GM18519 (cell line): ENCODE data around the gene IL1RN.

Experiments used
- ATAC-seq: cut with Tn5 transposase; IDR thresholded peaks from one replicate; pipeline ENCODE4 v1.9.1; 2021; ENCODE audit warnings: mild to moderate bottlenecking, moderate library complexity; ENCODE audit not compliant: unreplicated experiment, low FRiP score

IL1RN gene

DNA sequence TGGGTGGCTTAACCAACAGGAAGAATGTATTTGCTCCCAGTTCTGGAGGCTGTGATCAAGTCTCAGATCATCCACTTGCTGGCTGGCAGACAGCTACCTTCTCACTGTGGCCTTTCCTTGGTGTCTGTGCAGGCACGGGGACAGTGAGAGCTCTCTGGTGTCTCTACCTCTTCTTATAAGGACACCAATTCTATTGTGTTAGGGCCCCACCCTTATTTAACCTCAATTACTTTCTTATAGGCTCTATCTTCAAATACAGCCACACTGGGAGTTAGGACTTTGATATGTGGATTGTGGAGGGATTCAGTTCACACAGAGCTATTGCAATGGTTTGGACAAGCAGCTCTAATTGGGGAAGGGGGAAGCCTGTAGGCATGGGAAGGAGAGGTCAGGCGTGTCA is 25.3 kb upstream of the IL1RN start:
- no peak for ATAC-seq

GRCh38 chr2:113103277-113103676 is 24.1 kb upstream of the IL1RN start:
- no peak for ATAC-seq

GRCh38 chr2:113104054-113104611 is 23.3 kb upstream of the IL1RN start:
- ATAC-seq = no peak

GRCh38 chr2:113105047-113105785 is 22.2 kb upstream of the IL1RN start:
- no peak for ATAC-seq

- no peak for ATAC-seq
Observed at GRCh38 chr2:113111121-113111520, 16.3 kb upstream of the IL1RN start.

DNA sequence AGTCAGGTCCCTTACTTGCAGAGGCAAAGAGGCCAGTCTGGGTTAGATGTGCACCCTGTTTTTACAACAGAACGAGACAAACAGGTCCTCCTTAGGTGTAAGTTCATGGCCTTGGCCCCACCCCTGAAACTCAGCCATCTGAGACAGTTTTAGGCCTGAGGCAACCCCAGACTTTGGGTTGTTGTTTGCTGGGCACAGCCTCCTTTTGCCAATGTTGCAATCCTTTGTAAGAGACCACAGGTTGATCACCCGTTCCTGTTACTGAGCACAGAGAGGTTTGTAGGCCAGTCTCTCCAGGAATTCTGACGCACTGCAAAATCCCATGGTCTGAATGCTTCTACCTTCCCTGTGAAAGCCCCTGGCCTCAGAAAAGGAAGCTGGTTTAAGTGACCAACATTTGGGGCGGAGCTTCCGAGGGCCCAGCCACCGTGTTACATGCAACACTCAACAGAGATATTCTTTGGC is 15.5 kb upstream of the IL1RN start:
- no peak for ATAC-seq

DNA sequence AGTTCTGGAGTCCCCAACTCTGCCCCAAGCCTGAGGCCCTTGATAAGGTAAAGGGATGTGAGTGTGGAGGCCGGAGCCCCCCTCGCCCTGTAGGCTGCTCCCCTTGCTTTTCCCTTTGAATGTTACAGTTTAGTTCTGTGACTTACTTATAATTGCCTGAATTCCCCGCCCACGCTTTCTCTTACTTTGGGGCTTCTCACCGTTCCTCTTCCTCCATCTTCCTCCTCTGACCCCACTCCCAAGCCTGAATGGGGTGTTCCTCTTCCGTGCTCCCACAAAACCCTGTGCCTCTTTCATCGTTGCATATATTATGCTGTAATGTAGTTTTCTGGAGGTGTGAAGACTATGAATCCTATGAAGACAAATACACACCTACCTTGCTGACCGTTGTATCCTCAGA is 15.0 kb upstream of the IL1RN start:
- no peak for ATAC-seq

- ATAC-seq = no peak
Observed at GRCh38 chr2:113112871-113113270, 14.5 kb upstream of the IL1RN start.

- ATAC-seq = no peak
Observed at GRCh38 chr2:113113807-113114206, 13.6 kb upstream of the IL1RN start.

GRCh38 chr2:113114224-113114945 is 13.0 kb upstream of the IL1RN start:
- no peak for ATAC-seq

DNA sequence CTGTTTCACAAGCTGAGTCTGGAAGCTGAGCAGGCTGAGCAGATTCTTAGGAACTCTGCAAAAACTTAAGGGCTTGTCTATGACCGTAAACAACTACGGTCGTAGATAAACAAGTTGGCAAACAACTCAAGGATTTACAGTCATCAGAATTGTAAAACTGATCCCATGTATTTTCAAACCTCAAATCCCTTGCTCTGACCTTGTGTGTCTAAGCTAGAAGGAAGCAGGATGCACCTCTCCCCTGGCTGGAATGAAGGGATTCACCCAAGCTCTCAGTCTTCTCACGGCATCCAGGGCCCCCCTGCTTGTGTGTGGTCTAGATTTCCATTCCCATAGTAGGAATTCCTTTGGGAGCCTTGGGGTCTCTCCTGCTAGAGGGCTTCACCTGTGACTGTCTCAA is 12.4 kb upstream of the IL1RN start:
- no peak for ATAC-seq

DNA sequence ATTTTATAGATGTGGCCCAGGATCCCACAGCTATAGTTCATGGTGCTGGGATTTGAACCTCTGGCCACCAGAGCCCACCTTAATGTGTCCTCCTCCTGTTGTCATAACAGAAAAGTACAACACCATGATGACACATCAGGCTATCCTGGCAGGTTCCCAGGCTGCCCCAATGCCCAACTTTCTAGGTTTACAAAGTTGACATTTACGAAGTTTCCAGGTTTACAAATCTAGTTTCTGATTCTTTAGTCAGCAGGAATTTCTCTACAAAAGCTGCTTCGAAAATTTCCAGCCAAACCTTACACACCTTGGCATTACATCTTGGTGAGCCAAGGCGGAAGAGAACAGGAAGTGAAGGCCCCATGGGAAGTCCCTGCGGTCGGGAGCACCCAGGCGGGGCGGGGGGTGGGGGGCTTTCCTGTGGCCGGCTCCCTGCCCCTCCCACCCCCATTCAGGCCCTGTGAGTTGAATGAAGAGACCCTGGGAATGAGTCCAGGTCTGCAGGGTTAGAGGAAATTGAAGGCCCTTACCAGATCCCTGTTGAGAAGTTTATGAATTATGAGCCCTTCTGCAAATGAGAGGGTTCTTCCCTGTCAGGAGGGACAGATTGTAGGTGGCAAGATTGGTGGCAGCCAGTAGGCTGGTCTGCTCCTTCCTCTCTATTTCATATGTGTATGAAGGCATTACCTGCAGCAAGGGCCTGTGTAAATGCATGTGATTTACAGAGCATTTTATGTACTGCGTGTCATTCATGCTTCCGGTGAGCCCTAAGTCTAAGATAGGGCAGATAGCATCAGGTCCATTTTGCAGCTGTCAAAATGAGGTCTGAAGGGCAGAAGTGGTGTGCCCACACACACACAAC is 11.1 kb upstream of the IL1RN start:
- ATAC-seq = no peak

DNA sequence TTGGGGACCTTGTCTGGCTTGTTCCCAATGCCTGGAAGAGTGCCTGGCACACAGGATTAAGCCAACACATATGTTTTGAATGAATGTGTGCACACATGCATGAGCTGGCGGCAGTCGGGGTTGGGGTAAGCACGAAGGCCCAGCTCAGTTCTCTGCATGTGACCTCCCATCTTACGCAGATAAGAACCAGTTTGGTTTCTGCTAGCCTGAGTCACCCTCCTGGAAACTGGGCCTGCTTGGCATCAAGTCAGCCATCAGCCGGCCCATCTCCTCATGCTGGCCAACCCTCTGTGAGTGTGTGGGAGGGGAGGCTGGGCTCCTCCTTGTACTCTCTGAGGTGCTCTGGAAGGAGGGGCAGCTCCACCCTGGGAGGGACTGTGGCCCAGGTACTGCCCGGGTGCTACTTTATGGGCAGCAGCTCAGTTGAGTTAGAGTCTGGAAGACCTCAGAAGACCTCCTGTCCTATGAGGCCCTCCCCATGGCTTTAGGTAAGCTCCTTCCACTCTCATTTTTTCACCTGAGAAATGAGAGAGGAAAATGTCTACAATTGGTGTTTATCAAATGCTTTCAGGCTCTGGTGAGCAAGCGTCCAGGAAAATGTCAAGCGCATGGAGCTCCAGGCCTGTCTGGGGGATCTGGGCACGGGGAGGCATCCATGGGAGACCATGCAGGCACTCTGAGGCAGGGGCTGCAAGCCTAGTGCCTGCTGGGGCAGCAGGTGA is 9.7 kb upstream of the IL1RN start:
- ATAC-seq = no peak

DNA sequence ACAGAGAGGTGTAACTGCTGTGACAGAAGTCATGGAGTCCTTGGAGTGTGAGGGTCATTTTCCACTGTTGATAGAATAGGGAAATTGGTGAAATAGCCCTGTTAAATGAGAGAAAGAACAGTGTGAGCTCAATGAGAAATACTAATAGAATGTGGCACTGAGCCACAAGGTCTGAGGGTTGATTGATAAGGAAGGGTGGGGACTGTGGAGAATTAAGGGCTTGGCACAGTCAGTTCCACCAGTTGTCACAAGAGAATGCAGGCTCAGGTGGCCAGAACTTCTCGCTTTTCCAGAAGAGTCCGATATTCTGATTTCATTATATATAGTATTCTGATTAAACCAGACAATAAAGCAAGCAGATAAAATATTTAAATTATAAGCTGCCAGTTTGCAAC is 9.1 kb upstream of the IL1RN start:
- ATAC-seq = no peak

- no peak for ATAC-seq
Observed at GRCh38 chr2:113119111-113119510, 8.3 kb upstream of the IL1RN start.

DNA sequence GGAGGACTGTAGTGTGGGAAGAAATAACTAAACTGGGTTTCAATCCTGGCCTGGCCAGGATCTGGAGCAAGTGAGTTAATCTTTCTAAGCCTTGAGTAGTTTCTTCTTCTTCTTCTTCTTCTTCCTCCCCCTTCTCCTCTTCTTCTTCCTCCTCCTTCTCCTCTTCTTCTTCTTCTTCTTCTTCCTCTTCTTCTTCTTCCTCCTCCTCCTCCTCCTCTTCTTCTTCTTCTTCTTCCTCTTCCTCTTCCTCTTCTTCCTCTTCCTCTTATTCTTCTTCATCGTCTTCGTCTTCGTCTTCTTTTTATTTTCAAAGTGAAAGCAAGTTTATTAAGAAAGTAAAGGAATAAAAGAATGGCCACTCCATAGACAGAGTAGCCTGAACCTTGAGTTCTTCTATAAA is 6.5 kb upstream of the IL1RN start:
- no peak for ATAC-seq

DNA sequence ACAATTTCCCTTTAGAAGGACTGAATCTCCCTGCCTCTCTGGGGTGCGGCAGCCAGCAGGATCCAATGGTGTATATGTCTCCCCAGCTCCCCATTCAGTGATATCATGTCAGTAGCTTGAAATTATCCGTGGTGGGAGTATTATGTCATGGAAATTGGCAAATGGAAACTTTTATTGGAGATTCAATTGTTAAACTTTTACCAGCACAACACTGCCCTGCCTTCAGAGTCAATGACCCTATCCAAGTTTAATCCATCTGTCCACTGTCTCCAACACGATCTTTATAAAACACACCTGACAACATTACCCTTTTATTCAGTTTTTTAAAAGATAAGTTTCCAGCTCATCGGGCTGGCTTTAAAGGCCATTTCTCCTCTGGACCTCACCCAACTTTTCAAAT is 5.0 kb upstream of the IL1RN start:
- no peak for ATAC-seq

DNA sequence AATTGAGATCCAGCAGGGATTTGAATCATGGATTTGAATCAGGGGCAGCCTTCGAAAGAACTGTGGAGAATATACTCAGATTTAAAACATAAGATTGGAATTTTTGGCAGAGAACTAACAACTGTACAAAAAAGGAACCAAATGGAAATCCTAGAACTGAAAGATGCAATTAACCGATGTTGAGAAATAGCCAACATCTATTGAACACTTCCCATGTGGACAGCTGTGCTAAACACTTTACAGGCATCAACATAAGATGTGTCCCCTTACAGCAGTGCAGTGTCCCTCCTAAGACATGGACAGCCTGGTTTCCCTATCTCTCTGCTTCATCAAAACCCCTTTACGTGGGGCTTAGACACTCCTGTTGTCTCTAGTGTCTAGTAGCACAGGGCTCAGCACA is 3.7 kb upstream of the IL1RN start:
- ATAC-seq = no peak

DNA sequence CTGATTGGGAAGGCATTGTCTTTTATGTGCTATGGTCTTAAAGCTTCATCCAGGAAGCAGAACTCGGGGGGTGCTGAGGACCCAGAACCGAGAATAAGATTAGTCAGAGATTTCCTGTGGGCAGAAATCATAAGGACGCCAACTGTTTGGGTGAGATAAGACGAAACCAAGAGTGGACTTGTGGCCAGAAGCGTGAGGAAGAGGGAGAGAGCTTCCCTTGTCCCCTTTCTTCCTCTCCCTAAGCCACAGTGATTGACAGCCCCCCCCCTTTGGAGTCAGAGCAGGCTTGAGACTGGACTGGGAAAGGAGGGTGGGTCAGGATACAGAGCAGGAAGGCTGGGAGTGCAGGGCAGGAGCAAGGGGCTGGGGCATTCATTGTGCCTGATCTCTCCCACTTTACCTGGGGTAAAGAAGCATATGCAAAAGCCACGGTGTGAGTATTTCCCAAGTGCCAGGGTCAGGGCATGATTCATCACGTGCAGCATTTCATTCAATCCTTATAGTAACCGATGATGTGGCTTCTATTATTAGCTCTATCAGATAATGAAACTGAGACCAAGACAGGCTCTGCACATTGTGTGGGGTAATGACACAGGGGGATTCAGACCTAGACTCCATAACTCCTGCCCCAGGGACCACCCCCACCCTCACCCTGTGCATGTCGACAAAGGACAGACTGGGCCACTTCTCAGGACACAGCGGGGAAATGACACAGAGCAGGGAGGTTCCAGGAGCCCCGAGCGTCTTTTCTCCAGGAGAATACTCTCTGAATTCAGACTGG is 3.0 kb upstream of the IL1RN start:
- no peak for ATAC-seq
